AG09309 (cell line): ENCODE measurements around the gene B4GALT7.

Experiments
- DNase-seq: peaks from one replicate; pipeline ENCODE4 v3.0.0-alpha.2; 2010; ENCODE audit warnings: low read depth
- H3K4me3 ChIP-seq: 2 replicates; pipeline ENCODE4 v1.5.1; 2011; ENCODE audit warnings: mild to moderate bottlenecking, low read depth, low read length, moderate library complexity; ENCODE audit not compliant: control insufficient read depth
- TF ChIP-seq, protein P1 (sequence below): IDR thresholded peaks from 2 replicates; pipeline ENCODE4 v1.5.1; 2011; ENCODE audit warnings: mild to moderate bottlenecking, low read depth, low read length, inconsistent platforms; ENCODE audit not compliant: insufficient read depth, control insufficient read depth; ENCODE audit errors: missing control alignments

The B4GALT7 gene

DNA sequence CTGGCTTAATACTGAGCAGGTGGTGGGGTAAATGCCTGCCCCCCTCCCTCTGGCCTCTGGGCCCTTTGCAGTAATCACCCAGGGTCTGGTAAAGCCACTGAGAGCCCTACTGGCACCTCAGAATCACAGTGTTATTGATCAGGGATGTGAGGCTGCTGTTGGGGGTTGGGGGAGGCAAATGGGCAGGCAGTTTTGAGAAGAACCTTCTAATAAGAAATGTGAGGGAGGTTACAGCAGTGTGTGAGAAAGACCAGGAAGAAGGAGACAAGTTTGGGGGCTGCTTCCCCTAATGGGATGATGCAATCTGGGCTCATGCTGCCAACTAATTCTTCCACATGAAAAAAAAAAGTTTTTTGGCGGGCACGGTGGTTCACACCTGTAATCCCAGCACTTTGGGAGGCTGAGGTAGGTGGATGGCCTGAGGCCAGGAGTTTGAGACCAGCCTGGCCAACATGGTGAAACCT lies 3.1 kb upstream of the B4GALT7 start:
- DNase-seq, result no peak
- TF ChIP-seq, protein P1, sequence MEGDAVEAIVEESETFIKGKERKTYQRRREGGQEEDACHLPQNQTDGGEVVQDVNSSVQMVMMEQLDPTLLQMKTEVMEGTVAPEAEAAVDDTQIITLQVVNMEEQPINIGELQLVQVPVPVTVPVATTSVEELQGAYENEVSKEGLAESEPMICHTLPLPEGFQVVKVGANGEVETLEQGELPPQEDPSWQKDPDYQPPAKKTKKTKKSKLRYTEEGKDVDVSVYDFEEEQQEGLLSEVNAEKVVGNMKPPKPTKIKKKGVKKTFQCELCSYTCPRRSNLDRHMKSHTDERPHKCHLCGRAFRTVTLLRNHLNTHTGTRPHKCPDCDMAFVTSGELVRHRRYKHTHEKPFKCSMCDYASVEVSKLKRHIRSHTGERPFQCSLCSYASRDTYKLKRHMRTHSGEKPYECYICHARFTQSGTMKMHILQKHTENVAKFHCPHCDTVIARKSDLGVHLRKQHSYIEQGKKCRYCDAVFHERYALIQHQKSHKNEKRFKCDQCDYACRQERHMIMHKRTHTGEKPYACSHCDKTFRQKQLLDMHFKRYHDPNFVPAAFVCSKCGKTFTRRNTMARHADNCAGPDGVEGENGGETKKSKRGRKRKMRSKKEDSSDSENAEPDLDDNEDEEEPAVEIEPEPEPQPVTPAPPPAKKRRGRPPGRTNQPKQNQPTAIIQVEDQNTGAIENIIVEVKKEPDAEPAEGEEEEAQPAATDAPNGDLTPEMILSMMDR, result no peak
- no peak overlapping the region for H3K4me3 ChIP-seq

DNA sequence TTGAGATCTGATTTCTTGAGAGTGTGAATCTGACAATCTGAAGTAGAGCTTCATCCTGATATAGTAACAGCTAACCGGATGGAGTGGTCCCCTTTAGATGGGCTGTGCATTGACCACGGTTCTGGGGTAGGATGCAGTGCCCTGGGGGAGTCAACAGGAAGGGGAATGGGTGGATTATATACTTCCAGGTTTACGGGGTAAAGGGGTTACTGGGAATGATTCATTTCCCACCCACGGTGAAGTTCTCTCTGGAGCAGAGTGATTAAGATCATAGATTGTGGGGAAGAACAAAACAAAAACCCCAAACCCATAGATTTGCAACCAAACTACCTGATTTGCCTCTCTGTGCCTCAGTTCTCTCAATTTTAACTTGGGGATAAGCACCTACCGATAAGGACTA lies 1.5 kb upstream of the B4GALT7 start:
- TF ChIP-seq, protein P1, result no peak
- no peak overlapping the region for H3K4me3 ChIP-seq
- no peak for DNase-seq

- peak overlapping the region; percentile 83 for H3K4me3 ChIP-seq
- no peak for DNase-seq
- TF ChIP-seq, protein P1, result no peak
Observed at GRCh38 chr5:177600508-177601018, 631 bp downstream of the B4GALT7 start.

DNA sequence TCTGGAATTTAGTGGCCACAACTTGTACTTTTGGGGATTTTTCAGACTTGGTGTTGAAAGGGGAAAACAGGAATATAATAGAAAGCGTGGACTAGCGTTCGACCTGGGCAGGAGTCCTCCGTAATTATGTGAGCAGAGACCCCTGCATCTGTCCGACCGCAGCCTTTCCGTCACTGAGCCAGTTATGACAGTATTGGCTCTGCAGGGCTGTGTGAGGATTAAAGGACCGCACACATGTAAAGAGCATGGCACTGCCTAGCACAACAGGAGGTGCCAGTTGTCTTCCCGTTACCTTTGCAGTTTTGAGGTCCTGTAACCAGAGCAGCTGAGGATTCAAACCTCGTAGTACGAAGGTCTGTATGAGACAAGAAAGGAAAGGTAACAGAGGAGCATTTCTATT lies 1.2 kb downstream of the B4GALT7 start:
- TF ChIP-seq, protein P1, result no peak
- peak overlapping the region; percentile 83; the same call in 1 of the 2 replicates for H3K4me3 ChIP-seq

GRCh38 chr5:177601577-177602457 lies 1.9 kb downstream of the B4GALT7 start:
- TF ChIP-seq, protein P1, result no peak
- DNase-seq, result no peak
- no peak overlapping the region for H3K4me3 ChIP-seq

More for the DNA sequence above, 1.2 kb downstream of the B4GALT7 start:
- DNase-seq, result no peak

- no peak for DNase-seq
- TF ChIP-seq, protein P1, result no peak
- H3K4me3 ChIP-seq, result no peak overlapping the region
Observed at GRCh38 chr5:177602458-177602830, 2.5 kb downstream of the B4GALT7 start.
